GM19193 (cell line): Measurements from ENCODE around the gene RUNX2.

Source experiments
- POLR2A ChIP-seq: IDR thresholded peaks from 4 replicates; pipeline ENCODE4 v1.6.1; 2011; ENCODE audit not compliant: insufficient read depth, insufficient read length; ENCODE audit errors: extremely low read depth

Gene RUNX2

DNA sequence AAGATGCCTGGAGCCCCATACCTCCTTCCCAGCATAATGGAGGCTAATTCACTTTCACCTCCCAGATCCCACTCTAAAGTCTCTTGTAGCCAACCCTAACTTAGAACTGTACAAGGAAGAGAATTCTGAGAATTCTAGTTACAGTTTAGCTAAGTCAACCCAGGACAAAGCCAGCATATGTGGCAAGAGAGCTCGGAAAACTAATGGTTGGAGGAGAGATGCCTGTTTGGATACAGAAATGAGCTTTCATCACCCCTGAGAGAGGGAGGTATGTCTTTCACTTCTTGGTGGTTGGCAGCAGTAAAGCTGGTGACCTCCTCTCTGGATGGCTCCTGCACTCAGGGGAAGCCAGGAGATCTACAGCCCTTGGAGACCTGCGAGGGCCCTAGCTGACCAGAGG is 302.2 kb downstream of the RUNX2 start:
- TF ChIP-seq POLR2A, result no peak

DNA sequence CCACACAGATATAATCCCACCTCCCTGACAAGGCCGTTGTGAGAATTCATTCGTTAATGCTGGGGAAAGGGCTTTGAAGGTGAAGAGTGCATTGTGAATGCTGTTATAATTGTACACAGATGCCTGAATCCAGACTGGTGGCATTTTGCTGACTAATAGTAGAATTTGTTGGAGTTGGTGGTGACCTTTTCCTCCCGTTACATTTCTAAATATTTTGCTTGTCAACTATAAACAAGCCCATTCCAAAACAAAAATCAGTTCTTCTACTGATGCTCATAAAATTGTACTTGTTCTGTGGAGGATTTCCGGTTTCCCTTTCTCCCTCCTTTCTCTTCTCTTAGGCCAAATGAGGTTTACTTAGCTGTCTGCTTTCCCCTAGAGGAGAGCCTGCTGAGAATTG is 302.7 kb downstream of the RUNX2 start:
- no peak for TF ChIP-seq POLR2A

DNA sequence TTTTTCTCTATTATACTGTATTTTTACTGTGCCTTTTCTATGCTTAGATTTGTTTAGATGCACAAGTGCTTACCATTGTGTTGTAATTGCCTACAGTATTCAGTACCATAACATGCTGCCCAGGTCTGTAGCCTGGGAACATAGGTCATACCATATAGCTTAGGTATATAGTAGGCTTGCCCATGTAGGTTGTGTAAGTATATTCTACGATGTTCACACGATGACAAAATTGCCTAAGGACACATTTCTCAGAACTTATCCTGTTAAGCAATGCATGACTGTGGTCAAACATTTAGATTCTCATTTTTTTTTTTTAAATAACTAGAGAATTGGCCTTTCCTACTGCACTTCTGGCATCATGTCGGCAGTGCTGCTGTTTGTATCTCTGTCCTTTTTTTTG is 303.3 kb downstream of the RUNX2 start:
- no peak for TF ChIP-seq POLR2A

DNA sequence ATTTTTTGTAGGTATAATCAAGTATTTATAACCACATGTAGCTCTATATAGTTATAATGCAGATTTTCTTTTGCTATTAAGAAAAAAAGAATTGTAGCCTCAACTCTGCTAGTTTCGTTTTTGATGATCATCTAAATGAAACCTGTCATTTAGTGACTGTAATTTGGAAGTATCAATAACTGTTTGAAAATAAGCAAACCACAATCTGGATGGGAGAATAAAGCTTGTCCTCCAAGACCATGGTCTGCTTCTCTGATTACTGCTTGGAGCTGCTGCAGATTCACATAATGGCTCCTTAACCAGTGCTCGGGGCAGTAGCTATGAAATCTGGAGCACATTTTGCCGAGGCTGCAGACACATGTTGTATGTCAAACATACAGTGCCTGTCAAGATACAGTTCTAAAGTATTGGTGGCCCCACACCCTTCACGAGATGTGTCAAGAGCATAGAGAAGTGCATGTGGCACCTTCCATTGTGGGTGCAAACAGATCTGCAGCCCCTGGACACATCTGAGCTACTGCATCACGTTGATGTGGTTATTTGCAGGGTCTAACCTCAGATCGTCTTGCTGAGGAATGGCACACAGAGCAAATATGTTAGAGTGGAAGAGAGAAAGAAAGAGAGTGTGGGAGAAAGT is 305.3 kb downstream of the RUNX2 start:
- TF ChIP-seq POLR2A, result no peak

DNA sequence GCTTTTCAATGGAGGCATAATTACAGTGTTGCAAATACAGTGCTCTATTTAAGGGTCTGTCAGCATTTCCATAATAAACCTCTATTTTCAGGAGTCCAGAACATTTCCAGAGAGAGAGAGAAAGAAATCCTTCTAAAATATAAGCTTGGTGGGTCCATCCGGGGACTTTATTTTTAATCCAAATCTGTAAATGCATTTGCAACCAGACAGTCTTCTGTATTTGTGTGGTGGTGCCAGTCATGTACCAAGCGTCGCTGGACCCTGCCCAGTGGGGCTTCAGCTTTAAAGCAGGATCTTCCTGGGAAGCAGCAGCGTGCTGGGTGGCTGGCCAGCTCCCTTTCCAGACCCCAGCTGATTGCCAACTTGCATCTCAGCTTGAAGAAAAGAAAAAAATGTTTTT is 306.1 kb downstream of the RUNX2 start:
- no peak for TF ChIP-seq POLR2A

DNA sequence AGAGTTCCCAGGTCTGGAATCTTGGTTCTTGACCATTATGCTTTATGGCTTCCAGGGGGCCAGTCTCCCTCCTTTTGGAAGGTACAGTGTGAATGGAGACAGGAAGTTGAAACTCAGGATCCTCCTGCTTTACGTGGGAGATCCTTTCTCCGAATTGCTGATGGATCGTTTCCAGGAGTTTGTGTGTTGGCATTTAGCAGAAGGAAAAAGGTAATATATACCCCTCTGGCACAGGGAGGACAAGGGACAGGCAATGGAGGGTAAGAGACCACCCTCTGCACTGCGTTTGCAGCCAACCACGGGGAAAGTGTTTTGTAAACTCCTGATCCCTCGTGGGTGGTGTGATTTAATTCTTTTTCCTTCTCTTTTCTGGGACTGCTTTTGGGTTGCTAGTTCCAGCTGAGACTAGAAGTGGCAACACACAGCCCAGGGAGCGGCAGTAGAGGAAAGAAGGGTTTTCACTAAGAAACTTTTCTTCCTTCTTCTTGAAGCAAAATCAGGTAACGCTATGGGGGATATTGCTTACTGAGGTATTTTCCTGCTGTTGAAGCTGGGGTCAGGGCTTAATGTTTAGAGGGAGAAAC is 307.2 kb downstream of the RUNX2 start:
- no peak for TF ChIP-seq POLR2A

DNA sequence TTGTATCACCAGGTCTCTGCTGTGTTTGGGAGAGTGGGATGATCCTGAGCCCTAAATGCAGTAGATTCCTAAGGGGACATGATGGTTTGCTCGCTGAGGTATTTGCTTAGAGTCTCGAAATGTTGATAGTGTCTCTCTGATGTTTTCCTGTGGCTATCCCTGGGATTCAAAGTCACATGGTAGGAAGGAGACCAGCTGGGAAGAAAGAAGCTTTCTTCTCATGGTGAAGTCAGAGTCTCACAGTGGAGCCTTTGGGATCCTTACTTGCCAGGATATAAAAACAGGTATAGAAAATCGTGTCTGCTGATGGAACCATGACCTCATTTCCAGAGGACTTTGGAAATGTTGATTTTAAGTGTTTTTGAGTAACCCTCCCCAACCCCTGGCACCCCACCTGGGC is 308.9 kb downstream of the RUNX2 start:
- no peak for TF ChIP-seq POLR2A

DNA sequence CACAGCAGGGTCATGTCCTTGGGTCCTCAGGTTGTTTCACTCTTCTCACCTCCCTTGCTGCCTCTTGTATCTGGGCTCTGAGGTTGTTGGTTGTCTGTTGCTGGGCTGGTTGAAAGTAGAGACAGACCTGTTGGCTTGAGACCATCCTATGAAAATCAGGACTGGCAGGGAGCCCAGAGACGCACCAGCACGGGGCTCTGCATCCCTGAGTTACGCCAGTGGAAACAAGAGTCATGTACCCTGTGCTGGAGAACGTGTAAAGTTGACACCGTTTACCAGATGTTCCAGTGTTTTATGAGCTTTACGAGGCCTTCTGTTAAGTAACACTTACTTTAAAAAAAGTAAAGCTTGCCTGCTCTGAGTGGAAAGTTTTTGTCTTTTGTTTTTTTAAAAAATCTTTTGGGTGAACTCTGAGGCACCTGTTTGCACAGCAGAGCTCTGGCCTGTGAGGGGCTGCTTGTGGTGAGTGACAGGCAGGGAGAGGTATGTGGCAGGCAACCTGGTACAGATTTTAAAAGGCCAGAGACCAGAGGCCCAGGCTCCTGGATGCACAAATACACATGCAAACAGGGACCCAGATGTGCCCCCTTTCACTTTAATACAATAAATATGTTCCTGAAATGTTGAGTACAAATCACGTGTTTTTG is 309.6 kb downstream of the RUNX2 start:
- no peak for TF ChIP-seq POLR2A

DNA sequence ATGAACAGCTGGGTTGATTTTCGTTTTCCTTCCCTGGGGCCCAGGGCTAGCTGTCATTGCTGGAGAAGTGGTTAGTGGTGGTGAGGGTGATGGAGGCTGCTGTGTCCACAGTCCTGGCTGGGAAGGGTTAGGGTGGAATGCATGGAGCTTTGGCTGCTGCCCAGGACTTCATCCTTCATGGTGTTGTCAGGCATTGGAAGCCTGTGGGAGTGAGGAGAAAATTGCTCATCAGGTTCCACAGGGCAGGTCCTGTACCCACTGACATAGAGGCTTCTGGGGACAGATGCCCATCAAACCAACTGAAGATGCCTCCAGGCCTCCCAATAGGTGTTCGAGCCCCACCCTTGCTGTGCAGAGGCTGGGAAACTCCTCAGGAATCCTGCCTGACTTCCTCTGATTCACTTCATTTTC is 312.0 kb downstream of the RUNX2 start:
- no peak for TF ChIP-seq POLR2A

DNA sequence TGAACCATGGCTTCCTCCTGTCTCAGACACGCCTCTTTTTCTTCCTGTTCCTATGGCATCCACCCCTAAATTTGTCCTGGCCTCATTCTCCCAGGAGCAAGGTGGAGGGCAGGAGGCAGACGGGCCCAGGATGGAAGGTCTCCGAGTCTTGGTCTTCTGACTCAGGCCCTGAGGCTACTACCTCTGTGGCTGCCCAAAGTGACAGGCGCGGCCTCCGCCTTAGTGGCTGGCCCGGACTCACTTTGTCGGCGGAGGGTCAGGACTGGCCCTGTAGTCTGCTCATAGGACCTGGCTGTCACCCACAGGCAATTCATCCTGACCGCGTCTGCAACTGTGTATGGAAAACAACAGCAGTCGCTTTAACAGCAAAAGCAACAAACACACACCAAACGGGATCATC is 312.7 kb downstream of the RUNX2 start:
- TF ChIP-seq POLR2A, result no peak

DNA sequence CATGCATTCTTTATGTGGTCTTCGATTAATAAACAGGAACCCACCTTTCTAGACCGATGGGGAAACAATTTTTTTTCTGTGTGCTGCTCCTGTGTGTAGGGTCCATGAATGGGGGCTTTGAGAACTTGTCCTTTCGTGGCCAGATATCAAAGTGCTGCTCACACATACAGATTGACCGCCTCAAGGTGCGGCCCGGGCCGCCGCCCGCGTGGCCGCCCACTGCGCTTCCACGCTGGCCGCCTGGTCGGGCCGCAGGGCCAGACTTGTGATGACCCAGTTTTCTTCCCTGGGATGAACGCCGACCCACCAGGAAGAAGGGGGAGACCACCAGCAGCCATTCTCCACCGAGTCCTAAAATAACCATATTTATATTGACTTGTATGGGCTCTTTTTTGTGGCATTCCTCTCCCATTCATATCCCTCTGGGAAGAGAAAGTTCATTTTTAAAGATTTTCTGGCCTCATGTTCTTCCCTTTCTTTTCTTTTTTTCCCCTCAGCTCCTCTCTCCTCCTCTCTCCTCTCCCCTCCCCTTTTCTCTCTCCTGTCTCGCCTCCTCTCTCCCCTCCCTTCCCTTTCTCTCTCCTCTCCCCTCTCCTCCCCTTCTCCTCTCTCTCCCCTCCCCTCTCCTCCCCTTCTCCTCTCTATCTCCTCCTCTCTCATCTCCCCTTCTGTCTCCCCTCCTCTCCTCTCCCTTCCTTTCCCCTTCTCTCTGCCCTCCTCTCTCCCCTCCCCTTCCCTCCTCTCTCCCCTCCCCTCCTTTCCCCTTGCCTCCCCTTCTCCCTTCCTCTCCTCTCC is 314.4 kb downstream of the RUNX2 start:
- TF ChIP-seq POLR2A, result no peak

DNA sequence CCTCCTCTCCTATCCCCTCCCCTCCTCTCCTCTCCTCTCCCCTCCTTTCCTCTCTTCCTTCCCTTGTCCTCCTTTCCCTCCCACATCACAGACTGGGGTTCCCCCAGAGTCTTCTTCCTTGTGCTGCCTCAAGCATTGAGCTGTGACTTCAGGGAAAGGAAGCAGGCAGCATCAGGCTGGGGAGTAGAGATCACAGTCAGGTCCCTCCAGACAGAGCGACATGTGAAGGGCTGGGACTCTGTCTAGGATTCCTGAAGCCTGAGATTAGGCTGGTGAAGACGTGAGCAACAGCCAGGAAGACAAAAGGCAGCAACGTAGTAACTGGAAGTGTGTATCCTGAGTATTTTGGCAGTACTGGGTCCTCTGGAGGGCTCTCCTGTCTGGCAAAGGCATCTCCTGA is 315.0 kb downstream of the RUNX2 start:
- TF ChIP-seq POLR2A, result no peak

DNA sequence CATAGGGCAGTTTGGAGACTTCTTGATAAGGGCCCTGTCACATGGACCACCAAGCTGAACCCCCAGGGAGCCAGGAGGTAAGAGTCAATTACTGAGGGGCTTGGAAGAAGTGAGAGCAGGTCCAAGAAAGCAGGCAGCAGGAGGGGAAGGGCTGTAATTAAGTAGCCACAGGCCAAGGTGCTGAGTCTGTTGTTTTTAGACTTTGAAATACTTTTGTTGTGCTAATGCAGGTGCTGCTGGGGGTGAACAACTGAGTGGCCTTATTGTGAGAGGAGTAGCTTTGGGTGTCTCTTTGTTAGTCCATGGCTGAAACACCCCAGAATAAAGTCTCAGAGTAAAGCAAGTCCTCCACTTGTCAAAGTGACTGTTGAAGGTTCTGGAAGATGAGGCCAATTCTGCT is 316.6 kb downstream of the RUNX2 start:
- TF ChIP-seq POLR2A, result no peak

DNA sequence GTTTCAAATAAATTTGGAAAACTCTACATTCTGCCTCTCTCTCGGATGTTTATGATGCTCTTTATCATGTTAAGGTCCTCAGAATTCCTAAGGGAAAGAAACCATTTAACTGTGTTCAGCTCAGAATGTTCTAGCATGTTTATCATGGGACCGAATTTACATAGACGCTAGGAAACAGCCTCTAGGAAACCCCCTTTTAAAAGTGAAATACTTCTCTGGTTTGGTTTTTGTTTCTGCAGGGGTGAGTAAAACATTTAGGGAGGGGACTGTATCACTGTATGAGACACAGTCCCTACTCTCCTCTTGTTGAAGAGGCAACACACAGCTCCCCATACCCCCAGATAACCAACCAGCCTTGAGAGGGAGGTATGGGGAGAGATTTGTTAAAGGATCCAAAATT is 317.2 kb downstream of the RUNX2 start:
- no peak for TF ChIP-seq POLR2A
